ENCODE results near the gene GPR137.

- TF ChIP-seq CTCF (IDR thresholded peaks at IDR 0.05) = no peak
- no peak for TF ChIP-seq ZFX (IDR thresholded peaks at IDR 0.05; ENCODE audit: borderline replicate concordance)
These were observed 49.4 kb downstream of the GPR137 start for GRCh38 chr11:64334764-64335735.
